ENCODE results near the gene SLC12A4.

SLC12A4 gene

GRCh38 chr16:67967183-67967957, 1.1 kb downstream of the SLC12A4 start:
- H3K36me3 ChIP-seq (ENCODE audit: insufficient read depth, low read length) = peaks cover 29% of the 10 kb centered on the region
- H3K4me1 ChIP-seq (ENCODE audit: control insufficient read depth, insufficient read depth, low read length) = peaks cover 26% of the 10 kb centered on the region
- peak overlapping the region; percentile 96 for H3K4me3 ChIP-seq (ENCODE audit: low read length)
- H3K27me3 ChIP-seq (ENCODE audit: control insufficient read depth, insufficient read depth, low read length) = no peaks in the 10 kb centered on the region
- peak overlapping the region; percentile 82 for H3K4me2 ChIP-seq (ENCODE audit: low read length)
- peak overlapping the region; percentile 98 for H3K9ac ChIP-seq (ENCODE audit: low read depth, low read length)
- H3K9me3 ChIP-seq (replicated peaks; ENCODE audit: low read length) = no peaks in the 10 kb centered on the region

GRCh38 chr16:67966549-67967182, 1.8 kb downstream of the SLC12A4 start:
- peaks cover 26% of the 10 kb centered on the region for H3K4me1 ChIP-seq (ENCODE audit: control insufficient read depth, insufficient read depth, low read length)
- peak overlapping the region; percentile 96 for H3K4me3 ChIP-seq (ENCODE audit: low read length)
- H3K9me3 ChIP-seq (replicated peaks; ENCODE audit: low read length) = no peaks in the 10 kb centered on the region
- peaks cover 36% of the 10 kb centered on the region for H3K36me3 ChIP-seq (ENCODE audit: insufficient read depth, low read length)
- peak overlapping the region; percentile 82 for H3K4me2 ChIP-seq (ENCODE audit: low read length)
- peak overlapping the region; percentile 98 for H3K9ac ChIP-seq (ENCODE audit: low read depth, low read length)
- no peaks in the 10 kb centered on the region for H3K27me3 ChIP-seq (ENCODE audit: control insufficient read depth, insufficient read depth, low read length)

- Histone ChIP-seq H3K36me3 (ENCODE audit: insufficient read depth, low read length) (peaks cover 43% of the 10 kb centered on the region), H3K27me3 (ENCODE audit: control insufficient read depth, insufficient read depth, low read length) (no peaks in the 10 kb centered on the region), H3K9ac (ENCODE audit: low read depth, low read length) (peak overlapping the region; percentile 98), H3K9me3 (replicated peaks; ENCODE audit: low read length) (no peaks in the 10 kb centered on the region), H3K4me2 (ENCODE audit: low read length) (peak overlapping the region; percentile 82), H3K4me3 (ENCODE audit: low read length) (peak overlapping the region; percentile 96), H3K4me1 (ENCODE audit: control insufficient read depth, insufficient read depth, low read length) (peaks cover 30% of the 10 kb centered on the region)
Observed at GRCh38 chr16:67965668-67966548, 2.5 kb downstream of the SLC12A4 start.

- Histone ChIP-seq H3K9me3 (replicated peaks; ENCODE audit: low read length) (no peaks in the 10 kb centered on the region), H3K36me3 (ENCODE audit: insufficient read depth, low read length) (peaks cover 56% of the 10 kb centered on the region), H3K4me3 (ENCODE audit: low read length) (no peak overlapping the region), H3K9ac (ENCODE audit: low read depth, low read length) (no peak overlapping the region), H3K4me1 (ENCODE audit: control insufficient read depth, insufficient read depth, low read length) (peaks cover 43% of the 10 kb centered on the region), H3K4me2 (ENCODE audit: low read length) (peak overlapping the region; percentile 11), H3K27me3 (ENCODE audit: control insufficient read depth, insufficient read depth, low read length) (no peaks in the 10 kb centered on the region)
Observed at GRCh38 chr16:67964477-67965131, 3.8 kb downstream of the SLC12A4 start.

GRCh38 chr16:67963662-67964321, 4.6 kb downstream of the SLC12A4 start:
- Histone ChIP-seq H3K9ac (ENCODE audit: low read depth, low read length) (no peak overlapping the region), H3K4me1 (ENCODE audit: control insufficient read depth, insufficient read depth, low read length) (peaks cover 46% of the 10 kb centered on the region), H3K4me3 (ENCODE audit: low read length) (no peak overlapping the region)

GRCh38 chr16:67963292-67963661, 5.2 kb downstream of the SLC12A4 start:
- Histone ChIP-seq H3K36me3 (ENCODE audit: insufficient read depth, low read length) (peaks cover 68% of the 10 kb centered on the region), H3K4me1 (ENCODE audit: control insufficient read depth, insufficient read depth, low read length) (peaks cover 45% of the 10 kb centered on the region)

More at GRCh38 chr16:67963662-67964321, 4.6 kb downstream of the SLC12A4 start:
- H3K27me3 ChIP-seq (ENCODE audit: control insufficient read depth, insufficient read depth, low read length) = no peaks in the 10 kb centered on the region
- peaks cover 63% of the 10 kb centered on the region for H3K36me3 ChIP-seq (ENCODE audit: insufficient read depth, low read length)
- no peak overlapping the region for H3K4me2 ChIP-seq (ENCODE audit: low read length)
- no peaks in the 10 kb centered on the region for H3K9me3 ChIP-seq (replicated peaks; ENCODE audit: low read length)

GRCh38 chr16:67962135-67962534, 6.3 kb downstream of the SLC12A4 start:
- no peak overlapping the region for H3K4me2 ChIP-seq (ENCODE audit: low read length)
- H3K4me3 ChIP-seq (ENCODE audit: low read length) = no peak overlapping the region
- H3K9ac ChIP-seq (ENCODE audit: low read depth, low read length) = no peak overlapping the region
- H3K9me3 ChIP-seq (replicated peaks; ENCODE audit: low read length) = no peaks in the 10 kb centered on the region
- H3K36me3 ChIP-seq (ENCODE audit: insufficient read depth, low read length) = peaks cover 78% of the 10 kb centered on the region
- H3K4me1 ChIP-seq (ENCODE audit: control insufficient read depth, insufficient read depth, low read length) = peaks cover 45% of the 10 kb centered on the region
- H3K27me3 ChIP-seq (ENCODE audit: control insufficient read depth, insufficient read depth, low read length) = no peaks in the 10 kb centered on the region

More at GRCh38 chr16:67963292-67963661, 5.2 kb downstream of the SLC12A4 start:
- H3K9me3 ChIP-seq (replicated peaks; ENCODE audit: low read length) = no peaks in the 10 kb centered on the region
- no peaks in the 10 kb centered on the region for H3K27me3 ChIP-seq (ENCODE audit: control insufficient read depth, insufficient read depth, low read length)
- H3K4me3 ChIP-seq (ENCODE audit: low read length) = no peak overlapping the region
- no peak overlapping the region for H3K4me2 ChIP-seq (ENCODE audit: low read length)
- no peak overlapping the region for H3K9ac ChIP-seq (ENCODE audit: low read depth, low read length)

- Histone ChIP-seq H3K9ac (ENCODE audit: low read depth, low read length) (no peak overlapping the region), H3K4me3 (ENCODE audit: low read length) (no peak overlapping the region), H3K9me3 (replicated peaks; ENCODE audit: low read length) (no peaks in the 10 kb centered on the region), H3K27me3 (ENCODE audit: control insufficient read depth, insufficient read depth, low read length) (no peaks in the 10 kb centered on the region), H3K4me1 (ENCODE audit: control insufficient read depth, insufficient read depth, low read length) (peaks cover 39% of the 10 kb centered on the region), H3K36me3 (ENCODE audit: insufficient read depth, low read length) (peaks cover 78% of the 10 kb centered on the region), H3K4me2 (ENCODE audit: low read length) (no peak overlapping the region)
Observed at GRCh38 chr16:67961551-67961957, 6.9 kb downstream of the SLC12A4 start.

- Histone ChIP-seq H3K4me2 (ENCODE audit: low read length) (peak overlapping the region; percentile 68), H3K4me3 (ENCODE audit: low read length) (peak overlapping the region; percentile 8), H3K36me3 (ENCODE audit: insufficient read depth, low read length) (peaks cover 72% of the 10 kb centered on the region), H3K27me3 (ENCODE audit: control insufficient read depth, insufficient read depth, low read length) (no peaks in the 10 kb centered on the region), H3K4me1 (ENCODE audit: control insufficient read depth, insufficient read depth, low read length) (peaks cover 28% of the 10 kb centered on the region), H3K9me3 (replicated peaks; ENCODE audit: low read length) (no peaks in the 10 kb centered on the region), H3K9ac (ENCODE audit: low read depth, low read length) (peak overlapping the region; percentile 44)
Observed at GRCh38 chr16:67959536-67960329, 8.7 kb downstream of the SLC12A4 start.

- Histone ChIP-seq H3K27me3 (ENCODE audit: control insufficient read depth, insufficient read depth, low read length) (no peaks in the 10 kb centered on the region), H3K9ac (ENCODE audit: low read depth, low read length) (no peak overlapping the region), H3K4me2 (ENCODE audit: low read length) (no peak overlapping the region), H3K9me3 (replicated peaks; ENCODE audit: low read length) (no peaks in the 10 kb centered on the region), H3K4me1 (ENCODE audit: control insufficient read depth, insufficient read depth, low read length) (peaks cover 34% of the 10 kb centered on the region), H3K36me3 (ENCODE audit: insufficient read depth, low read length) (peaks cover 79% of the 10 kb centered on the region), H3K4me3 (ENCODE audit: low read length) (no peak overlapping the region)
Observed at GRCh38 chr16:67957622-67958021, 10.8 kb downstream of the SLC12A4 start.

Measured in skeletal muscle satellite cell (primary cell).